B cell (primary cell): Measurements from ENCODE around the gene SRSF6. TPM values are rescaled to one million over a fixed set of nuclear protein-coding genes. Genes with fewer than 3 reads are reported as not detected.

Experiments
- ATAC-seq: fragments of 200-7000 bp; cut with Tn5 transposase; one replicate; pipeline ENCODE4 v1.10.0; 2021; ENCODE audit warnings: low read depth, mild to moderate bottlenecking, moderate number of reproducible peaks, moderate library complexity
- CTCF ChIA-PET: fragments of 350-600 bp; sonication (Branson Sonifier 250); formaldehyde crosslinking; loops from one replicate; lab custom pipeline; 2021; ENCODE audit warnings: antibody characterized with exemption, inconsistent platforms; lab: Charles Lee
- POLR2A ChIA-PET: fragments of 350-600 bp; sonication (Branson Sonifier 250); formaldehyde crosslinking; loops from one replicate; lab custom pipeline; 2021; ENCODE audit warnings: antibody characterized with exemption; lab: Charles Lee
- DNase-seq: peaks from one replicate; pipeline ENCODE4 v3.0.0; 2013
- H2AFZ ChIP-seq: 2 replicates; pipeline ENCODE4 v1.6.1; 2012; ENCODE audit warnings: mild to moderate bottlenecking, low read depth, low read length; ENCODE audit not compliant: insufficient read depth, poor library complexity, severe bottlenecking
- H3K27ac ChIP-seq, 2 donors: 1 replicate in 1 of 2; 2 replicates in 1 of 2; pipeline ENCODE4 v1.5.1; 2012 to 2013; ENCODE audit warnings: low read length in 2 of 2, mild to moderate bottlenecking in 2 of 2, moderate library complexity in 1 of 2
- H3K27me3 ChIP-seq, 4 experiments: fragments of 200-600 bp in 1 of 4; sonication (generic) in 1 of 4; replicated peaks in 1 of 4; 1 replicate in 2 of 4; 2 replicates in 2 of 4; pipeline versions ENCODE4 v1.6.1 to v1.7.0; 2013 to 2016; ENCODE audit warnings: low read length in 3 of 4, mild to moderate bottlenecking in 2 of 4, mixed read lengths in 1 of 4, moderate library complexity in 1 of 4; ENCODE audit not compliant: insufficient read depth in 4 of 4, control insufficient read depth in 3 of 4; ENCODE audit errors: control extremely low read depth in 1 of 4
- H3K36me3 ChIP-seq, 2 experiments: replicated peaks in 1 of 2; 1 replicate in 1 of 2; 2 replicates in 1 of 2; pipeline versions ENCODE4 v1.6.1 to v1.7.1; 2013; ENCODE audit warnings: low read length in 1 of 2; ENCODE audit not compliant: insufficient read depth in 2 of 2, control insufficient read depth in 1 of 2; ENCODE audit errors: control extremely low read depth in 1 of 2, extremely low read depth in 1 of 2
- H3K4me1 ChIP-seq, 2 donors: fragments of 200-600 bp in 1 of 2; sonication (generic) in 1 of 2; 1 replicate in 1 of 2; 2 replicates in 1 of 2; pipeline versions ENCODE4 v1.5.1 to v1.6.1; 2013 to 2017; ENCODE audit warnings: low read length in 2 of 2; ENCODE audit not compliant: control insufficient read depth in 2 of 2, insufficient read depth in 2 of 2
- H3K4me2 ChIP-seq: replicated peaks from 2 replicates; pipeline ENCODE3; 2012; ENCODE audit warnings: mild to moderate bottlenecking, low read depth, low read length; ENCODE audit not compliant: poor library complexity, severe bottlenecking
- H3K4me3 ChIP-seq, 5 experiments: fragments of 200-600 bp in 1 of 5; sonication (generic) in 1 of 5; 1 replicate in 3 of 5; 2 replicates in 2 of 5; pipeline versions ENCODE4 v1.5.1 to v1.7.0; 2011 to 2016; ENCODE audit warnings: low read length in 4 of 5, mild to moderate bottlenecking in 4 of 5, low read depth in 2 of 5, control low read depth in 1 of 5, moderate library complexity in 1 of 5; ENCODE audit not compliant: insufficient read depth in 1 of 5; ENCODE audit errors: control extremely low read depth in 1 of 5, extremely low read depth in 1 of 5
- H3K79me2 ChIP-seq: fragments of 200-600 bp; sonication (generic); one replicate; pipeline ENCODE4 v1.6.0; 2016; ENCODE audit warnings: low read length; ENCODE audit not compliant: control insufficient read depth, insufficient read depth
- H3K9ac ChIP-seq: fragments of 200-600 bp; sonication (generic); 2 replicates; pipeline ENCODE4 v1.6.1; 2017; ENCODE audit warnings: mild to moderate bottlenecking, low read length, moderate library complexity
- H3K9me3 ChIP-seq, 3 donors: one replicate each; pipeline versions ENCODE4 v1.6.1 to v1.7.1; 2013; ENCODE audit warnings: low read length in 2 of 3; ENCODE audit not compliant: control insufficient read depth in 2 of 3, insufficient read depth in 1 of 3; ENCODE audit errors: control extremely low read depth in 1 of 3
- H4K20me1 ChIP-seq: 2 replicates; pipeline ENCODE4 v1.6.0; 2012; ENCODE audit warnings: mild to moderate bottlenecking, low read length; ENCODE audit not compliant: insufficient read depth, control insufficient read depth, poor library complexity, severe bottlenecking
- H3K27ac Mint-ChIP-seq: one replicate; pipeline ENCODE4 v1.8.0; 2021; ENCODE audit warnings: mixed read lengths
- H3K27me3 Mint-ChIP-seq: one replicate; pipeline ENCODE4 v1.8.0; 2021; ENCODE audit warnings: mixed read lengths
- H3K4me1 Mint-ChIP-seq: one replicate; pipeline ENCODE4 v1.8.0; 2021; ENCODE audit warnings: mixed read lengths
- H3K4me3 Mint-ChIP-seq: one replicate; pipeline ENCODE4 v1.8.0; 2021; ENCODE audit warnings: mixed read lengths
- H3K9me3 Mint-ChIP-seq: one replicate; pipeline ENCODE4 v1.8.0; 2022; ENCODE audit warnings: mixed read lengths; ENCODE audit not compliant: insufficient read depth
- EZH2 ChIP-seq: IDR thresholded peaks from 2 replicates; pipeline ENCODE4 v1.6.1; 2012; ENCODE audit warnings: borderline replicate concordance, low read depth, mild to moderate bottlenecking, moderate library complexity, low read length; ENCODE audit not compliant: insufficient read depth, poor library complexity, severe bottlenecking
- WGBS: methylation state at CpG from one replicate; pipeline ENCODE4 v1.1.5; 2013; ENCODE audit warnings: missing lambda C conversion rate; ENCODE audit not compliant: insufficient coverage; 5-methylcytosine and 5-hydroxymethylcytosine counted together
- intact Hi-C: fragments of 100-400 bp; cut with micrococcal nuclease; formaldehyde crosslinking; loops from one replicate; pipeline ENCODE4 v1.10.0; 2022
- polyA plus RNA-seq: library from polyadenylated mRNA; depleted of rRNA; stranded (reverse); fragments of >200 nt; gene quantifications from 2 replicates; pipeline ENCODE4 v1.2.3, GENCODE V29; 2012
- total RNA-seq, 2 donors: library from RNA; stranded (reverse); fragments of 120-200 nt in 1 of 2; gene quantifications; 1 replicate in 1 of 2; 2 replicates in 1 of 2; pipeline versions ENCODE4 v1.2.3 to v1.2.4, GENCODE V29; 2013 to 2022
- TF ChIP-seq, protein P1 (sequence below): fragments of 200-600 bp; IDR thresholded peaks from one replicate; pipeline ENCODE4 v1.8.0; 2022; ENCODE audit warnings: antibody characterized with exemption, mild to moderate bottlenecking

The SRSF6 gene
- total and polyA plus RNA-seq, 2 donors (not counting 1 experiment from before 2014, with no cell fraction given), result 201 to 296 TPM

GRCh38 chr20:43463527-43464218, 6.0 kb downstream of the SRSF6 start:
- intact Hi-C loops, result no loop called here
- DNase-seq (no peak), ATAC-seq (no peak)
- Histone ChIP-seq H3K4me3 (no peak overlapping the region), H3K4me1 (peaks cover 5 to 6% of the 10 kb centered on the region in 2 donors), H3K79me2 (peaks cover 25% of the 10 kb centered on the region), H4K20me1 (peaks cover 87% of the 10 kb centered on the region), H2AFZ (no peak overlapping the region), H3K27ac (no peak overlapping the region), H3K9me3 (no peaks in the 10 kb centered on the region), H3K27me3 (no peaks in the 10 kb centered on the region), H3K4me2 (no peak overlapping the region), H3K9ac (no peak overlapping the region), H3K36me3 (peaks cover 17 to 80% of the 10 kb centered on the region in 2 experiments)
- Mint-ChIP-seq H3K27ac (no peak overlapping the region), H3K4me1 (peaks cover 32% of the 10 kb centered on the region), H3K4me3 (no peak overlapping the region), H3K27me3 (no peaks in the 10 kb centered on the region), H3K9me3 (no peaks in the 10 kb centered on the region)
- WGBS, result 86% methylated on average over 1 of the region's 3 CpGs
- ChIA-PET CTCF (interaction anchor here (1.1 kb wide), 1 partner anchor 229 kb away, joined by 3 read pairs; no protein-coding TSS in a partner anchor), POLR2A (no interaction called here)
- TF ChIP-seq, protein P1, sequence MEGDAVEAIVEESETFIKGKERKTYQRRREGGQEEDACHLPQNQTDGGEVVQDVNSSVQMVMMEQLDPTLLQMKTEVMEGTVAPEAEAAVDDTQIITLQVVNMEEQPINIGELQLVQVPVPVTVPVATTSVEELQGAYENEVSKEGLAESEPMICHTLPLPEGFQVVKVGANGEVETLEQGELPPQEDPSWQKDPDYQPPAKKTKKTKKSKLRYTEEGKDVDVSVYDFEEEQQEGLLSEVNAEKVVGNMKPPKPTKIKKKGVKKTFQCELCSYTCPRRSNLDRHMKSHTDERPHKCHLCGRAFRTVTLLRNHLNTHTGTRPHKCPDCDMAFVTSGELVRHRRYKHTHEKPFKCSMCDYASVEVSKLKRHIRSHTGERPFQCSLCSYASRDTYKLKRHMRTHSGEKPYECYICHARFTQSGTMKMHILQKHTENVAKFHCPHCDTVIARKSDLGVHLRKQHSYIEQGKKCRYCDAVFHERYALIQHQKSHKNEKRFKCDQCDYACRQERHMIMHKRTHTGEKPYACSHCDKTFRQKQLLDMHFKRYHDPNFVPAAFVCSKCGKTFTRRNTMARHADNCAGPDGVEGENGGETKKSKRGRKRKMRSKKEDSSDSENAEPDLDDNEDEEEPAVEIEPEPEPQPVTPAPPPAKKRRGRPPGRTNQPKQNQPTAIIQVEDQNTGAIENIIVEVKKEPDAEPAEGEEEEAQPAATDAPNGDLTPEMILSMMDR, result no peak
- no peak for TF ChIP-seq EZH2

- H2AFZ ChIP-seq, result no peak overlapping the region
- H3K36me3 ChIP-seq, result peaks cover 17 to 77% of the 10 kb centered on the region in 2 experiments
- H4K20me1 ChIP-seq, result peaks cover 83% of the 10 kb centered on the region
- H3K4me1 ChIP-seq, result peaks cover 0 to 1% of the 10 kb centered on the region in 2 donors
- no peak overlapping the region for H3K27ac ChIP-seq
- H3K9ac ChIP-seq, result no peak overlapping the region
- no peak overlapping the region for H3K4me2 ChIP-seq
- ChIA-PET CTCF (no interaction called here), POLR2A (no interaction called here)
- no peaks in the 10 kb centered on the region for H3K9me3 ChIP-seq
- no peaks in the 10 kb centered on the region for H3K27me3 Mint-ChIP-seq
- H3K27ac Mint-ChIP-seq, result no peak overlapping the region
- no peak overlapping the region for H3K4me3 ChIP-seq
- peaks cover 27% of the 10 kb centered on the region for H3K4me1 Mint-ChIP-seq
- ATAC-seq (no peak), DNase-seq (no peak)
- WGBS, result 90% methylated on average over 6 of the region's 9 CpGs
- no peak overlapping the region for H3K4me3 Mint-ChIP-seq
- intact Hi-C loops, result no loop called here
- no peaks in the 10 kb centered on the region for H3K27me3 ChIP-seq
- H3K79me2 ChIP-seq, result peaks cover 19% of the 10 kb centered on the region
- no peaks in the 10 kb centered on the region for H3K9me3 Mint-ChIP-seq
- no peak for TF ChIP-seq EZH2
Measured at GRCh38 chr20:43464219-43464790, 6.6 kb downstream of the SRSF6 start.
